ENCODE measurements around the gene TSPAN15.

DNA sequence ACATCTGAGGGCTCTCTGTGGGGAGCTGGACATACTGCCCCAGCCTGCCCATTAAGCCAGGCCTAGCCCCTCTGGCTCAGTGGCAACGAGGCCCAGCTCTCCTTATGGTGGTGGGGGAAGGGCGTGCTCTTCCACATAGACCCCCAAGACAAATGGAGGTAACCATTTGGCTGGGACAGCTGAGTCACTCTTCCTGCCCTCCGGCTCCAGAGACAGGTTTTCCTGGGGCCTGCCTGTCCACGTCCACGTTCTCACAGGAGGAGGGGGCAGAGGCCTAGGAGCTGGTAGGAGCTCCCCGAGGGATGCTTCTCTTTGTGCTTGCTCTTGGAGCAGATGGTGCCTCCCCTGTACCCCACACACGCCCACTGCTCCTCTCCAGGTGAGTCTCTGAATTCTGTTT, 33.5 kb downstream of the TSPAN15 start:
- TF ChIP-seq CTCF (IDR thresholded peaks at IDR 0.05; ENCODE audit: borderline replicate concordance, extremely low read depth, low read length, poor library complexity, severe bottlenecking) (no peak), EZH2 (IDR thresholded peaks at IDR 0.05; ENCODE audit: borderline replicate concordance, low read depth, low read length, severe bottlenecking) (no peak)

All from DND-41 (cell line).